Measurements from ENCODE around the gene RXFP3. TPM values are rescaled to one million over a fixed set of nuclear protein-coding genes. Genes with fewer than 3 reads are reported as not detected.
"Not testable (repeated sequence)": the region's sequence is repeated elsewhere in the genome, so short reads cannot be mapped to it uniquely, and the experiment has no call there.

Gene RXFP3
- not detected in 2 replicates for total RNA-seq

- intact Hi-C loops (cut with micrococcal nuclease), result loop anchor here (2.0 to 5.0 kb wide), 2 partner anchors 32 to 1224 kb away; partner anchors contain the start of gene NPR3
- Mint-ChIP-seq H3K27ac (no peak within 1 kb of the TSS), H3K36me3 (ENCODE audit: low read depth) (no peaks in the 10 kb centered on the region), H3K4me1 (ENCODE audit: low read depth) (no peaks in the 10 kb centered on the region), H3K9me3 (no peaks in the 10 kb centered on the region), H3K4me3 (ENCODE audit: low read depth) (no peak within 1 kb of the TSS), H3K27me3 (ENCODE audit: low read depth) (peaks cover 53% of the 10 kb centered on the region)
- no peak for DNase-seq (ENCODE audit: low spot score)
These were observed at the start of gene RXFP3 for GRCh38 chr5:33936381-33937016. Gene RXFP3 (plus strand): TSS chr5:33936386. CDS start chr5:33936741, 355 bp downstream.

GRCh38 chr5:33887268-33887667 lies 48.9 kb upstream of the RXFP3 start:
- H3K27me3 Mint-ChIP-seq (ENCODE audit: low read depth), result peaks cover 27% of the 10 kb centered on the region
- H3K4me1 Mint-ChIP-seq (ENCODE audit: low read depth), result no peaks in the 10 kb centered on the region
- H3K36me3 Mint-ChIP-seq (ENCODE audit: low read depth), result no peaks in the 10 kb centered on the region
- no peaks in the 10 kb centered on the region for H3K9me3 Mint-ChIP-seq
- DNase-seq (ENCODE audit: low spot score), result no peak
- intact Hi-C loops (cut with micrococcal nuclease), result no loop called here
- H3K4me3 Mint-ChIP-seq (ENCODE audit: low read depth), result no peak overlapping the region
- H3K27ac Mint-ChIP-seq, result no peak overlapping the region

GRCh38 chr5:33888587-33888986 lies 47.6 kb upstream of the RXFP3 start:
- intact Hi-C loops (cut with micrococcal nuclease), result no loop called here
- Mint-ChIP-seq H3K36me3 (ENCODE audit: low read depth) (no peaks in the 10 kb centered on the region), H3K4me3 (ENCODE audit: low read depth) (no peak overlapping the region), H3K27me3 (ENCODE audit: low read depth) (peaks cover 37% of the 10 kb centered on the region), H3K9me3 (no peaks in the 10 kb centered on the region), H3K27ac (no peak overlapping the region), H3K4me1 (ENCODE audit: low read depth) (peaks cover 2% of the 10 kb centered on the region)
- no peak for DNase-seq (ENCODE audit: low spot score)

GRCh38 chr5:33890131-33891032 lies 45.8 kb upstream of the RXFP3 start:
- no peak overlapping the region for H3K27ac Mint-ChIP-seq
- no peak overlapping the region for H3K4me3 Mint-ChIP-seq (ENCODE audit: low read depth)
- no peaks in the 10 kb centered on the region for H3K9me3 Mint-ChIP-seq
- DNase-seq (ENCODE audit: low spot score), result no peak
- H3K36me3 Mint-ChIP-seq (ENCODE audit: low read depth), result no peaks in the 10 kb centered on the region
- H3K4me1 Mint-ChIP-seq (ENCODE audit: low read depth), result peaks cover 2% of the 10 kb centered on the region
- peaks cover 47% of the 10 kb centered on the region for H3K27me3 Mint-ChIP-seq (ENCODE audit: low read depth)
- intact Hi-C loops (cut with micrococcal nuclease), result no loop called here

GRCh38 chr5:33891446-33891787 lies 44.8 kb upstream of the RXFP3 start:
- no peak overlapping the region for H3K27ac Mint-ChIP-seq
- no peak for DNase-seq (ENCODE audit: low spot score)
- intact Hi-C loops (cut with micrococcal nuclease), result no loop called here
- no peak overlapping the region for H3K4me3 Mint-ChIP-seq (ENCODE audit: low read depth)
- H3K36me3 Mint-ChIP-seq (ENCODE audit: low read depth), result no peaks in the 10 kb centered on the region
- H3K4me1 Mint-ChIP-seq (ENCODE audit: low read depth), result peaks cover 2% of the 10 kb centered on the region
- no peaks in the 10 kb centered on the region for H3K9me3 Mint-ChIP-seq
- peaks cover 52% of the 10 kb centered on the region for H3K27me3 Mint-ChIP-seq (ENCODE audit: low read depth)

GRCh38 chr5:33891788-33892619 lies 44.2 kb upstream of the RXFP3 start, which contains the start of gene ADAMTS12:
Gene ADAMTS12 (minus strand): TSS chr5:33891990. CDS start chr5:33891856, 134 bp downstream.
- no peak within 1 kb of the TSS for H3K4me3 Mint-ChIP-seq (ENCODE audit: low read depth)
- H3K36me3 Mint-ChIP-seq (ENCODE audit: low read depth), result no peaks in the 10 kb centered on the region
- H3K27me3 Mint-ChIP-seq (ENCODE audit: low read depth), result peaks cover 57% of the 10 kb centered on the region
- H3K4me1 Mint-ChIP-seq (ENCODE audit: low read depth), result peaks cover 2% of the 10 kb centered on the region
- H3K27ac Mint-ChIP-seq, result no peak within 1 kb of the TSS
- no peaks in the 10 kb centered on the region for H3K9me3 Mint-ChIP-seq
- DNase-seq (ENCODE audit: low spot score), result no peak
- intact Hi-C loops (cut with micrococcal nuclease), result no loop called here

GRCh38 chr5:33892620-33893137 lies 43.5 kb upstream of the RXFP3 start:
- no peaks in the 10 kb centered on the region for H3K9me3 Mint-ChIP-seq
- no peaks in the 10 kb centered on the region for H3K36me3 Mint-ChIP-seq (ENCODE audit: low read depth)
- intact Hi-C loops (cut with micrococcal nuclease), result no loop called here
- peaks cover 2% of the 10 kb centered on the region for H3K4me1 Mint-ChIP-seq (ENCODE audit: low read depth)
- DNase-seq (ENCODE audit: low spot score), result no peak
- peaks cover 60% of the 10 kb centered on the region for H3K27me3 Mint-ChIP-seq (ENCODE audit: low read depth)
- no peak overlapping the region for H3K27ac Mint-ChIP-seq
- H3K4me3 Mint-ChIP-seq (ENCODE audit: low read depth), result no peak overlapping the region

- intact Hi-C loops (cut with micrococcal nuclease), result no loop called here
- peaks cover 2% of the 10 kb centered on the region for H3K4me1 Mint-ChIP-seq (ENCODE audit: low read depth)
- no peak for DNase-seq (ENCODE audit: low spot score)
- H3K27me3 Mint-ChIP-seq (ENCODE audit: low read depth), result peaks cover 56% of the 10 kb centered on the region
- H3K27ac Mint-ChIP-seq, result no peak overlapping the region
- no peaks in the 10 kb centered on the region for H3K36me3 Mint-ChIP-seq (ENCODE audit: low read depth)
- no peaks in the 10 kb centered on the region for H3K9me3 Mint-ChIP-seq
- no peak overlapping the region for H3K4me3 Mint-ChIP-seq (ENCODE audit: low read depth)
These were observed 41.6 kb upstream of the RXFP3 start for GRCh38 chr5:33894566-33894965.

GRCh38 chr5:33901156-33901555 lies 35.0 kb upstream of the RXFP3 start:
- Mint-ChIP-seq H3K36me3 (ENCODE audit: low read depth) (no peaks in the 10 kb centered on the region), H3K9me3 (peaks cover 12% of the 10 kb centered on the region), H3K27ac (no peak overlapping the region), H3K27me3 (ENCODE audit: low read depth) (peaks cover 10% of the 10 kb centered on the region), H3K4me1 (ENCODE audit: low read depth) (no peaks in the 10 kb centered on the region), H3K4me3 (ENCODE audit: low read depth) (no peak overlapping the region)
- DNase-seq (ENCODE audit: low spot score), result no peak
- intact Hi-C loops (cut with micrococcal nuclease), result no loop called here

GRCh38 chr5:33903118-33903517 lies 33.1 kb upstream of the RXFP3 start:
- intact Hi-C loops (cut with micrococcal nuclease), result no loop called here
- H3K27ac Mint-ChIP-seq, result no peak overlapping the region
- no peaks in the 10 kb centered on the region for H3K27me3 Mint-ChIP-seq (ENCODE audit: low read depth)
- H3K9me3 Mint-ChIP-seq, result peaks cover 27% of the 10 kb centered on the region
- no peak for DNase-seq (ENCODE audit: low spot score)
- H3K36me3 Mint-ChIP-seq (ENCODE audit: low read depth), result no peaks in the 10 kb centered on the region
- H3K4me1 Mint-ChIP-seq (ENCODE audit: low read depth), result no peaks in the 10 kb centered on the region
- no peak overlapping the region for H3K4me3 Mint-ChIP-seq (ENCODE audit: low read depth)

GRCh38 chr5:33905381-33905780 lies 30.8 kb upstream of the RXFP3 start:
- Mint-ChIP-seq H3K9me3 (peaks cover 27% of the 10 kb centered on the region), H3K27me3 (ENCODE audit: low read depth) (no peaks in the 10 kb centered on the region), H3K36me3 (ENCODE audit: low read depth) (no peaks in the 10 kb centered on the region), H3K4me3 (ENCODE audit: low read depth) (no peak overlapping the region), H3K27ac (no peak overlapping the region), H3K4me1 (ENCODE audit: low read depth) (no peaks in the 10 kb centered on the region)
- intact Hi-C loops (cut with micrococcal nuclease), result no loop called here
- DNase-seq (ENCODE audit: low spot score), result no peak

- peaks cover 27% of the 10 kb centered on the region for H3K9me3 Mint-ChIP-seq
- H3K27ac Mint-ChIP-seq; DNase-seq (ENCODE audit: low spot score); H3K36me3 Mint-ChIP-seq (ENCODE audit: low read depth); H3K27me3 Mint-ChIP-seq (ENCODE audit: low read depth); H3K4me1 Mint-ChIP-seq (ENCODE audit: low read depth); intact Hi-C loops (cut with micrococcal nuclease); H3K4me3 Mint-ChIP-seq (ENCODE audit: low read depth): not testable (repeated sequence)
These were observed 29.9 kb upstream of the RXFP3 start for GRCh38 chr5:33906248-33906647.
